Measurements from ENCODE around the gene SETD2.

SETD2 gene

DNA sequence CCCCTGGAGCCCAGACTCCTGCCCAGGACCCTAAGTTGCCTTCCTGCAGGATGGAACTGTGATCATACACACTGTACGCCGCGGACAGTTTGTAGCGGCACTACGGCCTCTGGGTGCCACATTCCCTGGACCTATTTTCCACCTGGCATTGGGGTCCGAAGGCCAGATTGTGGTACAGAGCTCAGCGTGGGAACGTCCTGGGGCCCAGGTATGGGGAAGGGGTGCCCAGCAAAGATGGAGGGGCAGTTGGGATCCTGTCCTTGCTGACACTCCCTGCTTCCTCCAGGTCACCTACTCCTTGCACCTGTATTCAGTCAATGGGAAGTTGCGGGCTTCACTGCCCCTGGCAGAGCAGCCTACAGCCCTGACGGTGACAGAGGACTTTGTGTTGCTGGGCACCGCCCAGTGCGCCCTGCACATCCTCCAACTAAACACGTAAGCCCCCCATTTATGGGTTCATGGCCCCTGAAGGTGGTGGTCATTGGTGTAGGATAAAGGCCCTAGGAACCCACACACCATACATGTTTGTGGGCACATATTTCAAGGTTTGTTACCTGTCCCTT lies 155.6 kb downstream of the SETD2 start:
- FAIRE-seq: no peak

DNA sequence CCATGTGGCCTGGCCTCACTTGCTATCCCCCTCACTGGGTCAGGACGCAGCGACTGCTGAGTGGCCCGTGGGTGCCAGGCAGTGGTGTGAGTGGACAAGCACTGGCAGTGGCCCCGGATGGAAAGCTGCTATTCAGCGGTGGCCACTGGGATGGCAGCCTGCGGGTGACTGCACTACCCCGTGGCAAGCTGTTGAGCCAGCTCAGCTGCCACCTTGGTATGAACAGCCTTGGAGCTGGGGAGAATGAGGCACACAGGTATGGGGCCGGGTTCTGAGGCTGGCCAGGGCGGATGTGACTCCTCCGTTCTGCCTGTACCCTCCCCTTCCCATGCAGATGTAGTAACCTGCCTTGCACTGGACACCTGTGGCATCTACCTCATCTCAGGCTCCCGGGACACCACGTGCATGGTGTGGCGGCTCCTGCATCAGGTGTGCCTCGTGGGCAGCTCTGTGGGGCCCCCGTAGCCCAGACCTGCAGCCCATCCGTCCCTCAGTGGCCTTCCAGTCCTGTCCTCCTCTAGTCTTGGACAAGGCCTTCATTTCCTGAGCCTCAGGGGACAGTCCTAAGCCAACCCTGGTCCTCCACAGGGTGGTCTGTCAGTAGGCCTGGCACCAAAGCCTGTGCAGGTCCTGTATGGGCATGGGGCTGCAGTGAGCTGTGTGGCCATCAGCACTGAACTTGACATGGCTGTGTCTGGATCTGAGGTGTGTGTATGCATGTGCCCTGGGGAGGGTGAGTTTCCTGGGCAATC lies 156.3 kb downstream of the SETD2 start:
- no peak for FAIRE-seq

DNA sequence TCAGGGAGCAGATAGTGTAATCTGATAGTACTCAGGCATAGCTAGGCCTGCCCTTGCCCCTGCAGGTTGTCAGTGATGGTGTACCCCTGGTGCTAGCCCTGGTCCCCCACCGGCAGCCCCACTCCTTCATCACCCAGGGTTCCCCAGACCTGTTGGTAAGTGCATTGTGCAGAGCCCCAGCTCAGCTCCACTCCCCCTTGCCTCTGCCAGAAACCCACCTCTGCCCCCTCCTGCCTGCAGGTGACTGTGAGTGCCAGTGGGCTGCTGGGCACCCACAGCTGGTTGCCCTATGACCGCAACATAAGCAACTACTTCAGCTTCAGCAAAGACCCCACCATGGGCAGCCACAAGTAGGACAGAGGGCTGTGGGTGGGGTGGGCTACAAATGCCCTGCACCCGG lies 156.9 kb downstream of the SETD2 start:
- FAIRE-seq: no peak

- no peak for FAIRE-seq
These were observed 157.7 kb downstream of the SETD2 start for GRCh38 chr3:47006145-47006651.

- FAIRE-seq: no peak
These were observed 158.4 kb downstream of the SETD2 start for GRCh38 chr3:47005212-47006144.

DNA sequence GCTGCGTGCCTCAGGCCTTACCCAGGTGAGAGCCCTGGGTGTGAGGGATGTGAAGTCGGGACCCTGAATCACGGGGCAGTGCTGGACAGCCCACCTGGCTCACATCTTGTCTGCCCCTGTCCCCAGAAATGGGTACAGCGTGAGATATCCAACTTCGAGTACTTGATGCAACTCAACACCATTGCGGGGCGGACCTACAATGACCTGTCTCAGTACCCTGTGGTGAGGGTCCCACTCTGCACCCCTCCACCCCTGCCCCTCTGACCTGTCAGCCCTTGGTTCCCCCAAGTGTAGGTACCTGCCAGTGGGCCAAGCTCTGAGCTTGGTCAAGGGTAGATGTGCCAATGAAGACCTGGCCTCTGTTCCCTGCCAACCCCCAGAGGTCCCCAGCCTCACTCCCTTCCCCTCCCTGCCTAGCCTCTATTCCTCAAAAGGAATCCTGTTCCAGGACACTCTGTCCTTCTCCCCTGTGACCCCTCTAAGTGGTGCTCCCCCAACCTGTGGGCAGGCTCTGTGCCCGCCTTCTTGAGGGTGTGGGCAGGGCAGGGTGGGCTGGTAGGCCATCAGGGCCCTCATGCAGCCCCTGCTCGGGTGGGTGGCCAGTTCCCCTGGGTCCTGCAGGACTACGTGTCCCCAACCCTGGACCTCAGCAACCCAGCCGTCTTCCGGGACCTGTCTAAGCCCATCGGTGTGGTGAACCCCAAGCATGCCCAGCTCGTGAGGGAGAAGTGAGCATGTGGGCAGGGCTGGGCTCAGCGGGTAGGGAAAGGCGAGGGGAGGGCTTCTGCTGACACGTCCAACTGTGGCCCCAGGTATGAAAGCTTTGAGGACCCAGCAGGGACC lies 159.3 kb downstream of the SETD2 start:
- FAIRE-seq: no peak

DNA sequence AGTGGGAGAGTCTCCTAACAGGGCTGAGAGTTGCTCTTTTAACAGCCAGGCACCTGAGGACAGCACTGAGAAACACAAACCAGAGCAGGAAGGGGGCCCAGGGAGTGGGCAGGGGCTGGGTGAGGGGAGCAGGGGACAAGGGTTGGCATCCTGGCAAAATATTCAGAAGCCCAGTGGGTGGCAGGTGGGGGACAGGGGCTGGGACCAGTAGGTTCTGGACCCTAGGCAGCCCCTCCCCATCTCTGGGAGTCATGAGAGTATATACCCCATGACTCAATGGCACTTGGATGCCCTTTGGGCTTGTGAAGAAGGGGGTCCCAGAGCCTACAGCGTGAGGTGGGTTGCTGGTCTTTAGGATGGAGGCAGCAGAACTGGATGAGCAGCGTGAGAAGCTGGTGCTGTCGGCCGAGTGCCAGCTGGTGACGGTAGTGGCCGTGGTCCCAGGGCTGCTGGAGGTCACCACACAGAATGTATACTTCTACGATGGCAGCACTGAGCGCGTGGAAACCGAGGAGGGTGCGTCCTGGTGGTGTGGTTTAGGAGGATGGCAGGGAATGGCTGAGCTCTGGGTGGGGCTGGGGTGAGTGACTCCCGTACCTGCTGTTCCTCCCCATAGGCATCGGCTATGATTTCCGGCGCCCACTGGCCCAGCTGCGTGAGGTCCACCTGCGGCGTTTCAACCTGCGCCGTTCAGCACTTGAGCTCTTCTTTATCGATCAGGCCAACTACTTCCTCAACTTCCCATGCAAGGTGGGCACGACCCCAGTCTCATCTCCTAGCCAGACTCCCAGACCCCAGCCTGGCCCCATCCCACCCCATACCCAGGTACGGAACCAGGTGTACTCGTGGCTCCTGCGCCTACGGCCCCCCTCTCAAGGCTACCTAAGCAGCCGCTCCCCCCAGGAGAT lies 160.2 kb downstream of the SETD2 start:
- FAIRE-seq: no peak

DNA sequence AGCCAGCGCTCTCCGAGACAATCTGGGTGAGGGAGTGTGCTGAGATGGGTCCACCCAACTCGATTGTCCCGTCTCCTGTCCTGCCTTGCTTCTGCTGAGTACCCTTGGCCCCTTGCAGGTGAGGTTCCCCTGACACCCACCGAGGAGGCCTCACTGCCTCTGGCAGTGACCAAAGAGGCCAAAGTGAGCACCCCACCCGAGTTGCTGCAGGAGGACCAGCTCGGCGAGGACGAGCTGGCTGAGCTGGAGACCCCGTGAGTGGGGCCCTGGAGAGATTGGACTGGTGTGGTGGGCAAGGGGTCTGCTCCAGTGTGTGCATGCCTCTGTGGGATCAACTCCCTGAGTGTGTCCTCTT lies 160.9 kb downstream of the SETD2 start:
- no peak for FAIRE-seq

GRCh38 chr3:47002171-47003055 lies 161.5 kb downstream of the SETD2 start:
- no peak for FAIRE-seq

DNA sequence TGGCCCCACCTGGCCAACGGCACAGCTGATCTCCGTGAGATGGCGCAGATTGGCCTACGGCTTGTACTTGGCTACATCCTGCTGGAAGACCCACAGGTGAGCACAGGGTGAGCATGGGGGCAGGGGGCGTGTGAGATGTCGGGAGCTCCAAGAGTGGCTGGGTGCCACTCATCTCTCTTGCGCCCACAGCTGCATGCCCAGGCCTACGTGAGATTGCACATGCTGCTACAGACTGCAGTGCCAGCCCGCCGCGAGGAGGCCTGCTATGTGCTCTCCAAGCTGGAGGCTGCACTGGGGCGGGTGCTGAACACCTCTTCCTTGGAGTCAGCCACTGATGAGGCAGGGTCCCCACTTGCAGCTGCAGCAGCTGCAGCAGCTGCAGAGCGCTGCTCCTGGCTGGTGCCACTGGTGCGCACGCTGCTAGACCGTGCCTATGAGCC lies 162.2 kb downstream of the SETD2 start:
- FAIRE-seq: no peak

GRCh38 chr3:47000922-47001730 lies 162.8 kb downstream of the SETD2 start:
- no peak for FAIRE-seq

DNA sequence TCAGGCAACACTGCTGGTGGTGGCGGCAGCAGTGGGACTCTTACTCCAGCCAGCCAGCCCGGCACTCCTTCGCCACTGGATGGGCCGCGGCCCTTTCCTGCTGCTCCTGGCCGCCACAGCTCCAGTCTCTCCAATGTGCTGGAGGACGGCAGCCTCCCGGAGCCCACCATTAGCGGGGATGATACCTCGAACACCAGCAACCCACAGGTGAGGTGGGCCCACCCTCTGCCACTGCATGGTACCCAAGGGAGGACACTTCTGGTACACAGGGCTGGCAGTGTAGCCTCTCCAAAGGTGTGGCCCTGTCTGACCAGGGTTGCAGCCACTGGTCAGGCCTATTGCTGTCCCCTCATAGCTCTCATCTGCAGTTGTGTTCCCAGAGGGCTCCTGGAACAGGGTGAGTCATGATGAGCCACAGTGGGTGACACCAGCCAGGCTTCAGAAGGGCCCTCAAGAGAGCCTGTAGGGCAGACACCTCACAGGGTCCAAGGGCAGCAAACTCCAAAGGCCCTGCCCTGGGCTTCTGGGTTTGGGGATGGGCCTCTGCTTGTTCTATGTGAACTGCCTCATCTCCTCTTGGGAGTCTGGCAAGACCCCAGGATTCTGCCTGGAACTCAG lies 163.6 kb downstream of the SETD2 start:
- no peak for FAIRE-seq

GRCh38 chr3:46999516-47000197 lies 164.3 kb downstream of the SETD2 start:
- FAIRE-seq: no peak

DNA sequence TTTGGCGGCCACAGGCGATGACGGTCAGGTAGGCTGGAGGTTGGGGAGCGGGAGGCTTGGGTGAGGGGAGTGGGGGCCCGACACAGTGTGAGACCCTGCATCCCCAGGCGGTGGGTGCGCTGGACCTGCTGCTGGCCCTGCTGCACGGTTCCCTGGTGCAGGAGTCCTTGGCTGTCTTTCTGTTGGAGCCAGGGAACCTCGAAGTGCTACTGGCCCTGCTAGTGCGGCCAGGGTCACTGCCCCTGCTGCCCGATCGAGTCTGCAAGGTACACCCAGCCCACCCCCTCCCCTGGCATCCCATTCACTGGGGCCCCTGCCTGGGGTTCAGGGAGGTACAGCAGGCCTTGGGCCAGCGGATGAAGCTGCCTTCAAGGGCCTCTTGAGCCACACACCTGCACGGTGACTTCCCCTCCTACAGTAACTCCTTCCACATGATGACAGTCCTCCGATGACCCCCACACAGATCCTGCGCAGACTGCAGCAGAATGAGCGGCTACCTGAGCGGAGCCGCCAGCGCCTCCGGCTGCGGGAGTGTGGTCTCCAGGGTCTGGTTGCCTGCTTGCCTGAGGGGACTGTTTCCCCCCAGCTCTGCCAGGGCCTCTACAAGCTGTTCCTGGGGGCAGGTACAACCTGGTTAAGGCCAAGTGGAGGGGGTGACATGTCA lies 164.9 kb downstream of the SETD2 start:
- no peak for FAIRE-seq

- no peak for FAIRE-seq
These were observed 165.6 kb downstream of the SETD2 start for GRCh38 chr3:46998121-46998851.

GRCh38 chr3:46997453-46998091 lies 166.3 kb downstream of the SETD2 start:
- FAIRE-seq: no peak
